Immature natural killer cell (primary cell): ENCODE results near the gene IMMP2L. TPM values are rescaled to one million over a fixed set of nuclear protein-coding genes. Genes with fewer than 3 reads are reported as not detected.
A peak's percentile ranks its signal among the peaks of the same experiment; 100 is the strongest.

Source experiments
- DNase-seq, 3 donors: peaks; one replicate each; pipeline ENCODE4 v3.0.0; 2022; ENCODE audit warnings: mixed read lengths in 1 of 3
- H3K27ac Mint-ChIP-seq, 6 donors: one replicate each; pipeline ENCODE4 v1.8.0; 2020; ENCODE audit warnings: mixed read lengths in 6 of 6, mild to moderate bottlenecking in 5 of 6, inconsistent platforms in 4 of 6, moderate library complexity in 3 of 6
- H3K27me3 Mint-ChIP-seq, 3 donors: one replicate each; pipeline ENCODE4 v1.8.0; 2020 to 2021; ENCODE audit warnings: low read depth in 3 of 3, mild to moderate bottlenecking in 3 of 3, mixed read lengths in 3 of 3, moderate library complexity in 3 of 3, inconsistent platforms in 1 of 3
- H3K36me3 Mint-ChIP-seq, 3 donors: one replicate each; pipeline ENCODE4 v1.8.0; 2020; ENCODE audit warnings: mixed read lengths in 3 of 3, inconsistent platforms in 2 of 3, mild to moderate bottlenecking in 2 of 3
- H3K4me1 Mint-ChIP-seq, 2 donors: one replicate each; pipeline ENCODE4 v1.8.0; 2020; ENCODE audit warnings: inconsistent platforms in 2 of 2, mild to moderate bottlenecking in 2 of 2, mixed read lengths in 2 of 2, moderate library complexity in 1 of 2
- H3K4me3 Mint-ChIP-seq, 5 donors: one replicate each; pipeline ENCODE4 v1.8.0; 2020; ENCODE audit warnings: mild to moderate bottlenecking in 5 of 5, mixed read lengths in 5 of 5, inconsistent platforms in 3 of 5, moderate library complexity in 3 of 5
- H3K9me3 Mint-ChIP-seq, 6 donors: one replicate each; pipeline ENCODE4 v1.8.0; 2020; ENCODE audit warnings: mild to moderate bottlenecking in 6 of 6, mixed read lengths in 6 of 6, inconsistent platforms in 4 of 6, moderate library complexity in 3 of 6
- polyA plus RNA-seq, 3 donors: library from polyadenylated mRNA; unstranded; fragments of 300-500 nt; fragmentation: Illumina TruSeq; gene quantifications; one replicate each; pipeline ENCODE4 v1.2.3, GENCODE V29; 2021

The IMMP2L gene
- polyA plus RNA-seq, 3 donors from 2014 or later, result 17.0 to 20.7 TPM; not detected in 1

DNA sequence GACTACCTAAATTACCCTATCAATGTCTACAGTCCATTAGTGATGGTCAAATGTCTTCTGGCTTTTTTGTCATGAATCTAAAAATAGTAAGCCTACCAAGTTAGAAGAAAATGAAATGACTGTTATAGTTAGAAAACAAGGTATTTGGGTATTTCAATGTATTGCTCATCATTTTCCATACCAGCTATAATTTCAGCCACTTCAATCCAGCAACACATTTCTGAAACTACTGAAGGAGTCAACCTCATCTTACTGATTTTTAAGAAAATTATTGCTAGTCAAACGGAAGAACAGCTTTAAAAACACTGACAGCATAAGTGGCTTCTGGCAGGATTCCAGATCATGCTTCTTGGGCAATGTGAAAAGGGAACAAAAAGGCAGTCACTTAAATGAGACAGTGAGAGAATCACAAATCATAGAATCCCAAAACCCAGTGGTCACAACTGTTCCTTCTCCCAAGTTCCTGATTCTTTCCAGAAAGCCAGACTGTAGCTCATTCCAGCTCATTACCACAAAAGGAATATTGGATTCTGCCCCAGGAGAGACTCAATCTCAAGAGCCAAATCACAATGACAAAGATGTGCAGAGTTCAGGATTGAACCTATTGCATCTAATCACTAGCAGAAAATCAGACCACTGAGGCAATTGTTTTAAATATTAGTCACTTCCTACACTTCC, 532.6 kb downstream of the IMMP2L start:
- Mint-ChIP-seq H3K27ac (no peak overlapping the region), H3K27me3 (no peaks in the 10 kb centered on the region), H3K4me1 (peaks cover 1 to 9% of the 10 kb centered on the region in 2 donors), H3K4me3 (no peak overlapping the region), H3K36me3 (no peaks in the 10 kb centered on the region), H3K9me3 (peaks cover 0 to 2% (median 0%) of the 10 kb centered on the region in 6 donors)
- no peak for DNase-seq

DNA sequence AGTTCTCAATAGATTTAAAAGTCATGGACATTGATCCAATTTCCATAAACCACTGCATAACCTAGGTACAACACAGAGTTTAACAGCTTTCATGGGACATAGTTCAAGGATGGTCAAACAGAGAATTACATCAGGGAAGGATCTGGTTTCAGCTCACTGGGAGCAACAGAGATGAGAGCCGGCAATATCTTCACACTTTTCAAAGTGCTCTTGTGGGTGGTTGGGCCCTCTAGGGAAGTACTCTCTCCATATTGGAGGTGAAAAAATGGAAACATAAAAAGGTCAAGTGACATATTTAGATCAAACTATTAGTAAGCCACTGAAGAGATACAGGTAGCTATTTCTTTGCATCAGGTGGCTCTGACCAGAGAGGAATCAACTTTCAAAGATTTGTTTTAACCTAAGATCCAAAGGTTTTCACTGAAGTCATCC, 533.1 kb downstream of the IMMP2L start:
- peaks cover 1 to 9% of the 10 kb centered on the region in 2 donors for H3K4me1 Mint-ChIP-seq
- no peaks in the 10 kb centered on the region for H3K36me3 Mint-ChIP-seq
- H3K27me3 Mint-ChIP-seq, result no peaks in the 10 kb centered on the region
- no peak overlapping the region for H3K4me3 Mint-ChIP-seq
- no peak for DNase-seq
- no peak overlapping the region for H3K27ac Mint-ChIP-seq
- H3K9me3 Mint-ChIP-seq, result peaks cover 0 to 5% (median under 1%) of the 10 kb centered on the region in 6 donors

- no peak overlapping the region for H3K4me3 Mint-ChIP-seq
These were observed 534.9 kb downstream of the IMMP2L start for GRCh38 chr7:111027396-111027795.

GRCh38 chr7:111026806-111027205, 535.5 kb downstream of the IMMP2L start:
- no peak overlapping the region for H3K4me3 Mint-ChIP-seq
- H3K9me3 Mint-ChIP-seq, result peaks cover 0 to 5% (median under 1%) of the 10 kb centered on the region in 6 donors
- H3K27ac Mint-ChIP-seq, result no peak overlapping the region
- DNase-seq, result no peak
- no peaks in the 10 kb centered on the region for H3K36me3 Mint-ChIP-seq
- peaks cover 1 to 9% of the 10 kb centered on the region in 2 donors for H3K4me1 Mint-ChIP-seq
- H3K27me3 Mint-ChIP-seq, result no peaks in the 10 kb centered on the region

More at GRCh38 chr7:111027396-111027795, 534.9 kb downstream of the IMMP2L start:
- Mint-ChIP-seq H3K4me1 (peaks cover 1 to 9% of the 10 kb centered on the region in 2 donors), H3K27ac (no peak overlapping the region), H3K27me3 (no peaks in the 10 kb centered on the region), H3K36me3 (no peaks in the 10 kb centered on the region), H3K9me3 (peaks cover 0 to 5% (median under 1%) of the 10 kb centered on the region in 6 donors)
- no peak for DNase-seq

DNA sequence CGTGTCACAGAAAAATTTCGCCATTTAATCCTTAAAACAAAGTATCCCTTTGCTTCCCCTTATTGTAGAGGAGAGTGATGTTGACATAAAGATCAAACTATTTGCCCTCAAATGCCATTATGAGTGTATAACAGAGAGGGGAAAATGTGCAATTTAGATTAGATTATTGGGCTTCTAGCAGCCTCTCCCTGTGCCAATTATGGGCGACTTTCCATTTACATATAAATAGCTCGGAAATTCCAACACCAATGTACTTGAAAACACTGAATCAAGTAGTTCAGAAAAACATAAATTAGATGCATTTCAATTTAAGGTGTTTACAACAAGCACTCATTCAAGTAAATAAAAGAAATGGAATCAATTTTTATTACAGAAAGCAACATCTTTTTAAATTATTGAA, 535.9 kb downstream of the IMMP2L start:
- Mint-ChIP-seq H3K36me3 (no peaks in the 10 kb centered on the region), H3K4me1 (peaks cover 1 to 9% of the 10 kb centered on the region in 2 donors), H3K27me3 (no peaks in the 10 kb centered on the region), H3K9me3 (peaks cover 0 to 5% (median 1%) of the 10 kb centered on the region in 6 donors), H3K27ac (no peak overlapping the region), H3K4me3 (no peak overlapping the region)
- DNase-seq, result no peak

- Mint-ChIP-seq H3K4me3 (peak overlapping the region in 1 of 5 donors; percentile 15), H3K36me3 (no peaks in the 10 kb centered on the region), H3K4me1 (peaks cover 0 to 5% of the 10 kb centered on the region in 2 donors), H3K27me3 (no peaks in the 10 kb centered on the region), H3K27ac (no peak overlapping the region), H3K9me3 (peaks cover 0 to 5% (median 2%) of the 10 kb centered on the region in 6 donors)
- DNase-seq, result no peak
These were observed 537.3 kb downstream of the IMMP2L start for GRCh38 chr7:111025006-111025405.

DNA sequence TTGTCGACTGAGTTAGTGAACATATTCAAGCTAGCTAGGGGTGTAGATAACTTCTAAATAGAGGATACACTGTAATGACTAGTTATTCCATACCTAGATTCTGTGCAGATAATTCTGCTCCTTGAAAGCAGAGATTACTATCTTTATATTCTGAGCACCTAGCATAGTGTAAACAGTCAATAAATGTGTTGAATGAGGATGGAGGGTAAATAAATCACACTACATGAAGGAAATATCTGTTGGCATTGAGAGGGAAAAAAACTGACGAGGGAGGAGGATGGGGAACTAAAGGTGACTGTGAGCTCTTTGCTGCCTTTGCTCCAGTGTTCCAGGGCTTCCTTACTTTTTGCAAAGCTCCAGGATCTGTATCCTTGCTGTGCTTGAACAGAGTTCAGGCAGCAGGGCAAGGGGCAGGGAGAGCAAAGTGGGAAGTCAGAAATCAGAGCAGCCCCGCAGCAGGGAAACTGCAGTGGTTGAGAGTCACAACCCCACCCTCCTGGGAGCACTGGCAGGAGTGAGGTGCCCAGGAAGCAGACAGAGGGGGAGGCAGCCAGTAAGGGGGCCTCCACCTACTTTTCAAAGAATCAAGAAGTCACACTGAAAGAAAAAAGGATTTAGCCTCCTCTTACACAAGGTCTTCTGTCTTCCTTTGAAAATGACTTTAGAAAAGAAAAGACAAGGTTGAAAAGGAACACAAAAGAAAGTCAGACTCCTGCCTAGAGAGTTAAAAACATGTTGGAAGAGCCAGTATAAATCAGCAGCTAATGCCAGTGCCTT, 543.1 kb downstream of the IMMP2L start:
- H3K9me3 Mint-ChIP-seq, result peaks cover 0 to 3% (median 2%) of the 10 kb centered on the region in 6 donors
- H3K27me3 Mint-ChIP-seq, result peaks cover 0 to 2% (median 0%) of the 10 kb centered on the region in 3 donors
- H3K27ac Mint-ChIP-seq, result no peak overlapping the region
- H3K36me3 Mint-ChIP-seq, result no peaks in the 10 kb centered on the region
- no peak for DNase-seq
- H3K4me3 Mint-ChIP-seq, result no peak overlapping the region
- H3K4me1 Mint-ChIP-seq, result peaks cover 9 to 22% of the 10 kb centered on the region in 2 donors

- Mint-ChIP-seq H3K27ac (no peak overlapping the region), H3K4me1 (peaks cover 9 to 28% of the 10 kb centered on the region in 2 donors), H3K36me3 (no peaks in the 10 kb centered on the region), H3K27me3 (peaks cover 0 to 2% (median 0%) of the 10 kb centered on the region in 3 donors), H3K9me3 (peaks cover 0 to 3% (median 2%) of the 10 kb centered on the region in 6 donors), H3K4me3 (no peak overlapping the region)
- DNase-seq, result no peak
These were observed 543.8 kb downstream of the IMMP2L start for GRCh38 chr7:111018447-111018846.

- DNase-seq, result no peak
- no peaks in the 10 kb centered on the region for H3K36me3 Mint-ChIP-seq
- peaks cover 0 to 2% (median 0%) of the 10 kb centered on the region in 3 donors for H3K27me3 Mint-ChIP-seq
- peak overlapping the region in 1 of 6 donors; percentile 17 for H3K27ac Mint-ChIP-seq
- H3K9me3 Mint-ChIP-seq, result peaks cover 0 to 3% (median 2%) of the 10 kb centered on the region in 6 donors
- H3K4me1 Mint-ChIP-seq, result peaks cover 13 to 32% of the 10 kb centered on the region in 2 donors
- no peak overlapping the region for H3K4me3 Mint-ChIP-seq
These were observed 548.2 kb downstream of the IMMP2L start for GRCh38 chr7:111014079-111014478.

DNA sequence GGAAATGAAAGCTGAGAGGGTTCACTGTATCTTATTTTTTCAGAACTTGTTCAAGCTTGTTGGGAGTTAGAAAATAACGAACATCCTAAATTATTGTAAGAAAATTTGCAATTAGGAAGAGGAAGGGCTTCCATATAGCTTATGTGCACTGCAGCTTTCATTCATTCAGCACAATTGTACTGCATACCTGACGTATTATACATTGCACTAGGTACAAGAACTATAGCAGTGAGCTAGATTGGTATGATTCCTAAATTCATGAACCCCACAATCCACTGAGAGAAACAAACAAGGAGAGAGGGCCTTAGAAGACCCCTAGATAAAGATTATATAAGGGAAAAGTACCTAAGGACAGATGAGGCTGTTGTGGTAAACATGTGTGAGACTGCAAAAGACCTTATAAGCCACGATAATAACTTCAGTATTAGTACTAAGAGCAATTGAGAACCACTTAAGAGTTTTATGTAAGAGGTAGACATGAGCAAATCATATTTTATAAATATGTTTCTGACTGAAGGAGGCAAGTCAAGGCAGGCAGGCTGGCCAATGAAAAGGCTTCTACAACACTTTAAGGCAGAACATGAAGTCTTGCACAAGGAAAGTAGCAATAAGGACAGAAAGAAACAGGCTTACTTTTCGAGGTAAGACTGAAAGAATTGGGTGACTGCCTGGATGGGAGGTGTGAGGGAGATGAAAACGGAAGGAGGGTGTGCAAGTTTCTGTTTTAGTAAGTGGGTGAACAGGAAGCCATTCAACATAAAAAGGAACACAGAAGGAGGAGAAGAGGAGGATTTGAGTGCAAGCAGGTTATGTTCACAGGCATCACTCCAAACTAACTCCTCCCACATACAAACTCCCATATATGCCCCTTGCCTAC, 549.3 kb downstream of the IMMP2L start:
- Mint-ChIP-seq H3K9me3 (peaks cover 0 to 3% (median under 1%) of the 10 kb centered on the region in 6 donors), H3K4me1 (peaks cover 13 to 28% of the 10 kb centered on the region in 2 donors)
- peak in 1 of 3 donors; percentile 3 for DNase-seq

DNA sequence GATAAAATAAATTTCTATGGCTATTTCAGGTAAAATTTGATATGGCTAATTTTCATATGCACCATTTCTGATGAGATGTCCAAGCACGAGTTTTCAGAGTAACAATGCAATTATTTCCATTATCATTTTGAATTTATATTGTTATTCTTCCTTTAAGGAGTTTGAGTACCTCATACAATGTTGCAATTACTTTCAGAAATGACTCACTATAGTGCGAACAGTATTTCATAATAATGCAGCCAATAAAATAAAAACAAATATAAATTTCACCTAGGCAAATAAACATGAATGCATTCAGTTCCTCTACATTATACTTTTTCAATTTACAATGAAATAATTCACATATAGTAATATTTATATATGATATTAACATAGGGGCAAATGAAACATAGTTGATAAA, 550.1 kb downstream of the IMMP2L start:
- no peaks in the 10 kb centered on the region for H3K36me3 Mint-ChIP-seq
- peaks cover 0 to 3% (median under 1%) of the 10 kb centered on the region in 6 donors for H3K9me3 Mint-ChIP-seq
- H3K4me1 Mint-ChIP-seq, result peaks cover 13 to 28% of the 10 kb centered on the region in 2 donors
- no peak for DNase-seq
- H3K27me3 Mint-ChIP-seq, result no peaks in the 10 kb centered on the region
- H3K4me3 Mint-ChIP-seq, result no peak overlapping the region
- H3K27ac Mint-ChIP-seq, result no peak overlapping the region

More for the DNA sequence above, 549.3 kb downstream of the IMMP2L start:
- peak overlapping the region; percentile 25 to 70 (median 44) for H3K27ac Mint-ChIP-seq
- H3K27me3 Mint-ChIP-seq, result no peaks in the 10 kb centered on the region
- H3K36me3 Mint-ChIP-seq, result no peaks in the 10 kb centered on the region
- H3K4me3 Mint-ChIP-seq, result peak overlapping the region in 4 of 5 donors; percentile 6 to 66 (median 50)

GRCh38 chr7:111011520-111011919, 550.8 kb downstream of the IMMP2L start:
- Mint-ChIP-seq H3K4me1 (peaks cover 13 to 28% of the 10 kb centered on the region in 2 donors), H3K27ac (no peak overlapping the region), H3K9me3 (peaks cover 0 to 3% (median under 1%) of the 10 kb centered on the region in 6 donors), H3K36me3 (no peaks in the 10 kb centered on the region), H3K4me3 (no peak overlapping the region), H3K27me3 (no peaks in the 10 kb centered on the region)
- DNase-seq, result no peak

GRCh38 chr7:111010798-111011197, 551.5 kb downstream of the IMMP2L start:
- Mint-ChIP-seq H3K27ac (no peak overlapping the region), H3K9me3 (peaks cover 0 to 3% (median under 1%) of the 10 kb centered on the region in 6 donors), H3K27me3 (no peaks in the 10 kb centered on the region), H3K36me3 (no peaks in the 10 kb centered on the region), H3K4me1 (peaks cover 13 to 28% of the 10 kb centered on the region in 2 donors), H3K4me3 (no peak overlapping the region)
- no peak for DNase-seq
